Measurements from ENCODE around the gene B3GNT7.
"Not testable (repeated sequence)": the region's sequence is repeated elsewhere in the genome, so short reads cannot be mapped to it uniquely, and the experiment has no call there.

The B3GNT7 gene

DNA sequence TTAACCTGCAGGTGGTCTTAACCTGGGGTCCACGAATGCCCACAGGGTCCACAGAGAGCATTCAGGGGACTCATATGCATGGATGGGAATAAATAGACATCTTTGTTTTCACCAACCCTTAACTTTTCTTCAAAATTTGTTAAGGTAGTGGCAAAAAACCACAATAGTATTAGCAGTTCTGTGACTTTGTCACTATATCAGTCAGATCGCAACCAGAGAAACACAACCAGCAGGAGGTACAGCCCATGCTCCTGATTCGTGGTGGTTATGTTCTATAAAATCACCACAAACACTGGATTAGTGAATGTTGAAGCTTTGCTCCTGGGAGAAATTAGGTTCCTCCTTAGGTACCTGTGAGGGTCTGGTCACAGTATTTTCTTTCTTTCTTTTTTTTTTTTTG is 31.6 kb downstream of the B3GNT7 start:
- no peak for DNase-seq (ENCODE audit: low spot score)

DNA sequence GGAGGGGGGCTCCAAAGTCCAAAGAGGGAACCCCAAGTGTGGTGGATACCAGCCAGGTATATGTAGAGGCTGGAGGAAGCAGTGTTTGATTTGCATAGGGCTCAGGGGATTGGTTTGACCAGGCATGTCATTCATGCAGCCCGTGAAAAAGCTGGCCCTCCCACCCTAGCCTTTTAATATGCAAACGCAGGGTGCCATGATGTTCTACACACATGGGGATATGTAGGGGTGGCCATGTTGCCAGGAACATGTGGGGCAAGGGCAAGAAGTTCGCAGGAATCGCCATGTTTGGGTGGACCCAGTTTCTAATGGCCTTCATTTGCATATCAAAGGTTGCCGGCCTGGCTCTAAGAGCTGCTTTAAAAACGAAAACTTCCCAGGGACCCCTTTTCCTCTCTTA is 33.6 kb downstream of the B3GNT7 start:
- no peak for DNase-seq (ENCODE audit: low spot score)

DNA sequence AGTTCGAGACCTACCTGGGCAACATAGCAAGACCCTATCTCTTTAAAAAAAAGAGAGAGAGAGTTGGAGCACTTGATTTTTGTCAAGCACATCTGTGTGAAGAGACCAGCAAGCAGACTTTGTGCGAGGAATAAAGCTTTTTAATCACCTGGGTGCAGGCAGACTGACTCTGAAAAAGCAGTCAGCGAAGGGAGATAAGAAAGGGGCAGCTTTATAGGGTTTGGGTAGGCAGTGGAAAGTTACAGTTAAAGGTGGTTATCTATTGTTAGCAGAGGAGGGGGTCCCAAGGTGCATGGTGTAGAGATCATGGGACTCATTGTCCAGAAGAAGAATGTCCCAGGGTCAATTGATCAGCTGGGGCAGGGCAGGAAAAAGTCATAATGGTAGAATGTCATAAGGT is 34.4 kb downstream of the B3GNT7 start:
- no peak for DNase-seq (ENCODE audit: low spot score)

DNA sequence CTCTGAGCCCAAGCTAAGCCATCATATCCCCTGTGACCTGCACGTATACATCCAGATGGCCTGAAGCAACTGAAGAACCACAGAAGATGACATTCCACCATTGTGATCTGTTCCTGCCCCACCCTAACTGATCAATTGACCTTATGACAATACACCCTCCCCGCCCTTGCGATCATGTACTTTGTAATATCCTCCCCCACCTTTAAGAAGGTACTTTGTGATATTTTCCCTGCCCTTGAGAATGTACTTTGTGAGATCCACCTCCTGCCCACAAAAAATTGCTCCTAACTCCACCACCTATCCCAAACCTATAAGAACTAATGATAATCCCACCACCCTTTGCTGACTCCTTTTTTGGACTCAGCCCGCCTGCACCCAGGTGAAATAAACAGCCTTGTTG is 34.9 kb downstream of the B3GNT7 start:
- DNase-seq (ENCODE audit: low spot score), result not testable (repeated sequence)

DNA sequence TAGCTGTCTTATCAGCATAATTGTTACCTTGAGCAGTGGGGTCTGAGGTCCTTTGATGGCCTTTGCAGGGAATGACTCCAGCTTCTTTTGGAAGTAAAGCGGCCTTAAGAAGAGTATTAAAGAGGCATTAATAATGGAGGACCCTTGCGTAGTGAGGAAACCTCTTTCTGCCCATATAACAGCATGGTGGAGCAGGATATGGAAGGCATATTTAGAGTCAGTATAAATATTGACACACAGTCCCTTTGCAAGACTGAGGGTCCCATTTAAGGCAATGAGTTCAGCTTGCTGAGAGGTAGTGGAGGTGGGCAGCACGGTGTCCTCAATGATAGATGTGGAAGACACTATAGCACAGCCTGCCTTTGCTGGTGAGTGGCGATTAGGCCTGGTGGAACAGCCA is 36.1 kb downstream of the B3GNT7 start:
- no peak for DNase-seq (ENCODE audit: low spot score)

DNA sequence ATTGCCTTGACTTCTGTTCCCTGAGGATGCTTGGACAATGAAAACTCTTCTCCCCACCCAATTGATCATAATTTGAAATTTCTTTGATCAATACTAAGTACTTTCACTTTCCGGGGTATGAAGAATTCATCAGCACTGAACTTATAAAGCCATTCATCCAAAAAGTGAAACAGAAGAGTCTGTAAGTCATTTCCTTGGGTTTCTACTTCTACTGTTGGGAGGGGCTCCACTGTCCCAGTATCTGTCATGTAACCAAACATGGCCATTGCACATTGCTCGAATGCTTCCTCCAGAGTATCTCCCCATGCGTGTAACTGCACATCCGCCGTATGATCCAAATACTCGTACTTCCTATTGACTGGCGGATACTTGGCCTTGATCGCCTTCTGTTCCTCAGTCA is 38.5 kb downstream of the B3GNT7 start:
- DNase-seq (ENCODE audit: low spot score), result no peak

DNA sequence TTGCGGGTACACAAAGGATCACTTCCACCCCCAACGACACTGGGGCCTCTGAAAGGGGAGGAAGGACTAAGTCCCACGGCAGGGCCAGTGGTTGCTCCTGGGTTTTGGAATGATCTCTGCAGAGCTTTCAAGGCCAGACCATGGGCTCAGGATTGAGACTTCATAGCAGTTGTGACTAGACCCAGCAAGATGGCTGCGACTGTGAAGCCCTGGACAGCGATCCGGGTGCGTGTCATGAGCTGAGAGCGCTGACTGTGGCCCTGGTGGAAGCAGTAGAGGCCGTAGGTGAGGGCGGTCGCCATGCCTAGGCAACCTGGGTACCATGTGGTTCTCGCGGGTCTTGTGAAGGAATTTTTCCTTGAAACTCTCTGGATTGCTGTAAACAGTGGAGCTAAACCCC is 41.4 kb downstream of the B3GNT7 start:
- DNase-seq (ENCODE audit: low spot score), result no peak

DNA sequence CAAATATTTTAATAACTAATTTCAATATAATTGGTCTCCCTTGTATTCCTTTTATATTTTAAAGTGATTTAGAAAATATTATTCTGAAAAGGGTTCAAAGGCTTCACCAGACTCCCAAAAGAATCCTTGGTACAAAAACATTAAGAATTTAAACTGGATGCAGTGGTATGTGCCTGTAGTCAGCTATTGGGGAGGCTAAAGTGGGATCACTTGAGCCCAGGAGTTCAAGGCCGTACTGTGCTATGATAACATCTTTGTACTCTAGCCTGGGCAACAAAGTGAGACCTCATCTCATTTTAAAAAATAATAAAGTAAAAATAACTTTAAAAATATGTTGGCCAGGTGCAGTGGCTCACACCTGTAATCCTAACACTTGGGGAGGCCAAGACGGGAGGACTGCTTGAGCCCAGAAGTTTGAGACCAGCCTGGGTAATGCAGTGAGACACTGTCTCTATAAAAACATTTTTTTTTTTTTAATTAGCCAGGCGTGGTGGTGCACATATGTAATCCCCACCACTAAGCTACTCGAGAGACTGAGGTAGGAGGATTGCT is 54.1 kb downstream of the B3GNT7 start:
- no peak for DNase-seq (ENCODE audit: low spot score)

DNA sequence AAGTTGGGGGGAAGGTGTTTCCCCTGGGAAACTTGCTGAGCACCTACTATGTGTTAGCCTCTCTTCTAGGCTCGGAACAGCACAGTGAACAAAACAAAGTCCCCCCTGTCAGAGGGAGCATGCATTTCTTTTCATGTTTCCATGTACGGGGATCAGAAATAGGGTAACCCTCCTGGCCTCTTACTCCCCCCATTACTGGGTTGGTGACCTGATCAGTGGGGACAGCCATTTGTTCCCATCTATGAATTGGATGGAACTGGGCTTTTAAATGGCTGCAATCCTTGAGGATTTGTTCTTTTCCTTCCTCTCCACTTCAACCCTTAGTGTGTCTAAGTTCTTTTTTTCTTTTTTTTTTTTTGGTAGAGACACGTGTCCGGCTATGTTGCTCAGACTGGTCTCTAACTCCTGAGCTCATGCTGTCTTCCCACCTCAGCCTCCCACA is 55.1 kb downstream of the B3GNT7 start:
- no peak for DNase-seq (ENCODE audit: low spot score)
